ENCODE measurements around the gene ARSJ.
"Not testable (repeated sequence)": the region's sequence is repeated elsewhere in the genome, so short reads cannot be mapped to it uniquely, and the experiment has no call there.

Gene ARSJ

GRCh38 chr4:113945906-113946305 is 33.5 kb downstream of the ARSJ start:
- TF ChIP-seq ARNT (IDR thresholded peaks at IDR 0.05): no peak
- no peak for TF ChIP-seq FOXK2 (IDR thresholded peaks at IDR 0.05)
- TF ChIP-seq CTBP1 (IDR thresholded peaks at IDR 0.05; ENCODE audit: borderline replicate concordance): no peak
- TF ChIP-seq L3MBTL2 (conservative IDR thresholded peaks at IDR 0.05): no peak
- no peak for TF ChIP-seq BHLHE40 (IDR thresholded peaks at IDR 0.05; ENCODE audit: borderline replicate concordance)
- TF ChIP-seq NFRKB (IDR thresholded peaks at IDR 0.05): no peak
- TF ChIP-seq SP1 (IDR thresholded peaks at IDR 0.05): no peak
- TF ChIP-seq TARDBP (IDR thresholded peaks at IDR 0.05): no peak
- TF ChIP-seq ELF4 (IDR thresholded peaks at IDR 0.05): no peak
- no peak for TF ChIP-seq FOXM1 (IDR thresholded peaks at IDR 0.05; ENCODE audit: borderline replicate concordance)
- TF ChIP-seq ZNF384 (IDR thresholded peaks at IDR 0.05): no peak
- TF ChIP-seq SUZ12 (IDR thresholded peaks at IDR 0.05): no peak
- no peak for TF ChIP-seq HDGF (IDR thresholded peaks at IDR 0.05; ENCODE audit: borderline replicate concordance)
- TF ChIP-seq FOXA1 (IDR thresholded peaks at IDR 0.05): no peak
- no peak for TF ChIP-seq LEF1 (IDR thresholded peaks at IDR 0.05; ENCODE audit: borderline replicate concordance)
- TF ChIP-seq PKNOX1 (IDR thresholded peaks at IDR 0.05): no peak
- CTCF ChIA-PET: interaction anchor here (0.6 kb wide), 1 partner anchor 340 kb away, joined by 3 read pairs; no protein-coding TSS in a partner anchor
- DNase-seq (ENCODE audit: extremely low spot score): no peak
- POLR2A ChIA-PET: no interaction called here

GRCh38 chr4:113943863-113944262 is 35.6 kb downstream of the ARSJ start:
- TF ChIP-seq NFRKB (IDR thresholded peaks at IDR 0.05) (no peak), L3MBTL2 (conservative IDR thresholded peaks at IDR 0.05) (no peak), LEF1 (IDR thresholded peaks at IDR 0.05; ENCODE audit: borderline replicate concordance) (no peak), FOXK2 (IDR thresholded peaks at IDR 0.05) (no peak), FOXM1 (IDR thresholded peaks at IDR 0.05; ENCODE audit: borderline replicate concordance) (no peak), BHLHE40 (IDR thresholded peaks at IDR 0.05; ENCODE audit: borderline replicate concordance) (no peak), ELF4 (IDR thresholded peaks at IDR 0.05) (no peak), HDGF (IDR thresholded peaks at IDR 0.05; ENCODE audit: borderline replicate concordance) (no peak), SUZ12 (IDR thresholded peaks at IDR 0.05) (no peak), SP1 (IDR thresholded peaks at IDR 0.05) (no peak), ZNF384 (IDR thresholded peaks at IDR 0.05) (no peak), ARNT (IDR thresholded peaks at IDR 0.05) (no peak), CTBP1 (IDR thresholded peaks at IDR 0.05; ENCODE audit: borderline replicate concordance) (no peak)
- ChIA-PET CTCF (interaction anchor here (1.2 kb wide), 1 partner anchor 9 kb away, joined by 3 read pairs; no protein-coding TSS in a partner anchor), POLR2A (no interaction called here)
- DNase-seq (ENCODE audit: extremely low spot score): no peak

- CTCF ChIA-PET: interaction anchor here (1.2 kb wide), 1 partner anchor 10 kb away, joined by 3 read pairs; no protein-coding TSS in a partner anchor
- no peak for DNase-seq (ENCODE audit: extremely low spot score)
- POLR2A ChIA-PET: no interaction called here
- TF ChIP-seq SP1 (IDR thresholded peaks at IDR 0.05): no peak
- TF ChIP-seq NFRKB (IDR thresholded peaks at IDR 0.05): no peak
- TF ChIP-seq TARDBP (IDR thresholded peaks at IDR 0.05): no peak
- no peak for TF ChIP-seq SUZ12 (IDR thresholded peaks at IDR 0.05)
- TF ChIP-seq L3MBTL2 (conservative IDR thresholded peaks at IDR 0.05): no peak
- TF ChIP-seq LEF1 (IDR thresholded peaks at IDR 0.05; ENCODE audit: borderline replicate concordance): no peak
Observed at GRCh38 chr4:113943085-113943484, 36.4 kb downstream of the ARSJ start.

GRCh38 chr4:113941836-113942235 is 37.6 kb downstream of the ARSJ start:
- TF ChIP-seq SP1 (IDR thresholded peaks at IDR 0.05): no peak
- TF ChIP-seq ZNF384 (IDR thresholded peaks at IDR 0.05): no peak
- no peak for TF ChIP-seq L3MBTL2 (conservative IDR thresholded peaks at IDR 0.05)
- TF ChIP-seq ELF4 (IDR thresholded peaks at IDR 0.05): no peak
- TF ChIP-seq FOXM1 (IDR thresholded peaks at IDR 0.05; ENCODE audit: borderline replicate concordance): no peak
- TF ChIP-seq CTBP1 (IDR thresholded peaks at IDR 0.05; ENCODE audit: borderline replicate concordance): no peak
- ChIA-PET CTCF (no interaction called here), POLR2A (no interaction called here)
- no peak for DNase-seq (ENCODE audit: extremely low spot score)

GRCh38 chr4:113940103-113940502 is 39.3 kb downstream of the ARSJ start:
- POLR2A ChIA-PET; CTCF ChIA-PET; DNase-seq (ENCODE audit: extremely low spot score): not testable (repeated sequence)

GRCh38 chr4:113935190-113935589 is 44.3 kb downstream of the ARSJ start:
- DNase-seq (ENCODE audit: extremely low spot score): no peak
- ChIA-PET CTCF (no interaction called here), POLR2A (no interaction called here)
- TF ChIP-seq SP1 (IDR thresholded peaks at IDR 0.05): no peak
- TF ChIP-seq TARDBP (IDR thresholded peaks at IDR 0.05): no peak
- TF ChIP-seq PKNOX1 (IDR thresholded peaks at IDR 0.05): no peak
- TF ChIP-seq HDGF (IDR thresholded peaks at IDR 0.05; ENCODE audit: borderline replicate concordance): no peak
- TF ChIP-seq BHLHE40 (IDR thresholded peaks at IDR 0.05; ENCODE audit: borderline replicate concordance): no peak
- no peak for TF ChIP-seq L3MBTL2 (conservative IDR thresholded peaks at IDR 0.05)
- no peak for TF ChIP-seq NFRKB (IDR thresholded peaks at IDR 0.05)
- TF ChIP-seq SUZ12 (IDR thresholded peaks at IDR 0.05): no peak
- no peak for TF ChIP-seq ZNF384 (IDR thresholded peaks at IDR 0.05)
- no peak for TF ChIP-seq CTBP1 (IDR thresholded peaks at IDR 0.05; ENCODE audit: borderline replicate concordance)
- no peak for TF ChIP-seq ELF4 (IDR thresholded peaks at IDR 0.05)
- no peak for TF ChIP-seq FOXK2 (IDR thresholded peaks at IDR 0.05)
- no peak for TF ChIP-seq FOXM1 (IDR thresholded peaks at IDR 0.05; ENCODE audit: borderline replicate concordance)
- no peak for TF ChIP-seq ARNT (IDR thresholded peaks at IDR 0.05)
- TF ChIP-seq FOXA1 (IDR thresholded peaks at IDR 0.05): no peak
- no peak for TF ChIP-seq LEF1 (IDR thresholded peaks at IDR 0.05; ENCODE audit: borderline replicate concordance)

- DNase-seq (ENCODE audit: extremely low spot score); POLR2A ChIA-PET; CTCF ChIA-PET: not testable (repeated sequence)
Observed at GRCh38 chr4:113924706-113925105, 54.7 kb downstream of the ARSJ start.
